GM19025 (cell line): Measurements from ENCODE around the gene XRCC4.
A peak's percentile ranks its signal among the peaks of the same experiment; 100 is the strongest.
"Not testable (repeated sequence)": the region's sequence is repeated elsewhere in the genome, so short reads cannot be mapped to it uniquely, and the experiment has no call there.

Experiments
- ATAC-seq: cut with Tn5 transposase; IDR thresholded peaks from one replicate; pipeline ENCODE4 v1.9.1; 2021; ENCODE audit warnings: mild to moderate bottlenecking, low read depth, moderate library complexity; ENCODE audit not compliant: unreplicated experiment

Gene XRCC4

DNA sequence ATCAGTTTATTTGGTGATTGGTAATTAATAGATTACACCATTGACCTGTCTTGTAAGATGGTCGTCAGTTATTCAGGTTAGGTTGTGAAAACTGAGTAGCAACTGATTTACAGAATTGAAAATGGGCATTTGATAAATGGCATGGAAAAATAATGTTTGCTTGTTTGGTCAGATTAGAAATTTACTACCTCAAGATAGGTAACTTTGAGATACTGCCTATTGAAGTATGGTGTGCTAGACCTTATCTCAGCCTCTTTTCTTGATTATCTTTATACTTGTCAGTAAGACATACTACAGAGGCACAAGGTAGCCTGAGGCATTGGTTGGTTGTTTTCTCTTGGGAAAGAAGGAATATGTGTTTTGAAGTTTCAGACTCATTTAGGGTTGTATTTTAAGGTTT lies 174.5 kb downstream of the XRCC4 start:
- ATAC-seq, result no peak

DNA sequence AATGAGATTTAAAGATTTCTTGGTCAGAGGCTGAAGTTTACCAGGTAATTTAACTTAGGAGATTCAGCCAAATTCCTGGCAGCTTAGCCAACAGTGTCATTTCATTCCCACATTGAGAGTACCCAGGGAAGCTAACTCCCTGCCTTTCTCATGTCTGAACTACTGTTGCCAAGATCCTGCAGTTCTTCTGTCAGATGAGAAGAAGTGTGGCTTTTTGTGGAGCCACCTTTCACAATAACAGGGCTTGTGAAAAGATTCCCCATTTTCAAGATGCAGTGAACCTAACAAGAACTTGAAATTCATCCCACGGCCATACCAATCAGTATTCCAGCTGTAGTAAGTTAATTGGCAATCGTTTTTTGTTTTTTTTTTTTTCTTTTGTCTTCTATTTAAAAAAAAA lies 176.4 kb downstream of the XRCC4 start:
- ATAC-seq, result no peak

DNA sequence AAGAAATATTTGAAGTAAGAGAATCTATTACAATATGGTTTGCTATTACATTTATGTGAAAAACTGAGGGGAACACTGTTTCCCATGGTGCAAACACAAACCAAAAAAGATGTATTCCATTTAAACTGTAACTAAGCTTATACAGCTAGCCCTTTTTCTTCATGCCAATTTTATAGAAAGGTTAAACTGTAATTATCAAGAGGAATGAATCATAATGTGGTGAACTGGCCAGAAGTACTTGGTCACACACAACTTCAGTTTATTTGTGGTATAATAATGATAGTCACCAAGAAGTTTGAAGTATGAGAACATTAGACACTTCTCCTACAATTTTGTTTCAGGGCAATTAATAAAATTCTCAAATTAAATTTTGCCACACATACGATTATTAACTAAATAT lies 177.9 kb downstream of the XRCC4 start:
- no peak for ATAC-seq

DNA sequence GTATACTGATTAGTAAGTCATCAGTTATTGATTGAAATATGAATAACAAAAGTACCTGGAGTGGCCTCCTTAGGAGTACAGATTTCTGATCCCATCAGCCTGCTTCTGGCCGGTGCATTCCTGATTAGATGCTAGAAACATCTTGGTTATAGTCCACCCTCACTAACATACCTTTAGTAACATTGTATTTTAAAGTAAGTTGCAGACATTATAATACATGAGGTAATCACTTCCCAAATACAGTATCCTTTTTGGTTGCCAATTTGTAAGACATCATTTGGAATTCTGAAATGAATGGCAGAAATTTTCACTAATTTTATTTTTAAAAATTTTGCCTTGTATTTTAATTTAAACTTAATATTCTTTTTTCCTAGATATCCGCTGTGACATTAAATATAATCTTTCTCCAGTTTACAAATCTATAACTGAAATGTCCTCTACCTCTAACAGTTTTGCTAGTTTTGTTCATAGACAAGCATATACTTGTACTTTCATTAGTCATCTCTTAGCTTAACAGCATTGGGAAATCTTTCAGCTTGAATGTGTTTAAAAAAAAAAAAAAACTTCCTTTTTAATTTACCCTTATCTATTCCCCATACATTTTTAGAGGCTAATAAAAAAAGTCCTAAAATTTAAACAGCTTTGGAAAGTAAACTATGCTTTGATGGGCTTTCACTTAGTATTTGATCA lies 178.9 kb downstream of the XRCC4 start:
- ATAC-seq, result no peak

DNA sequence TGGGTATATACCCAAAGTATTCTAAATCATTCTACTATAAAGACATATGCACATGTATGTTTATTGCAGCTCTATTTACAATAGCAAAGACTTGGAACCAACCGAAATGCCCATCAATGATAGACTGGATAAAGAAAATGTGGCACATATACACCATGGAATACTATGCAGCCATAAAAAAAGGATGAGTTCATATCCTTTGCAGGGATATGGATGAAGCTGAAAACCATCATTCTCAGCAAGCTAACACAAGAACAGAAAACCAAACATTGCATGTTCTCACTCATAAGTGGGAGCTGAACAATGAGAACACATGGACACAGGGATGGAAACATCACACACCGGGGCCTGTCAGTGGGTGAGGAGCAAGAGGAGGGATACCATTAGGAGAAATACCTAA lies 180.3 kb downstream of the XRCC4 start:
- ATAC-seq, result not testable (repeated sequence)

DNA sequence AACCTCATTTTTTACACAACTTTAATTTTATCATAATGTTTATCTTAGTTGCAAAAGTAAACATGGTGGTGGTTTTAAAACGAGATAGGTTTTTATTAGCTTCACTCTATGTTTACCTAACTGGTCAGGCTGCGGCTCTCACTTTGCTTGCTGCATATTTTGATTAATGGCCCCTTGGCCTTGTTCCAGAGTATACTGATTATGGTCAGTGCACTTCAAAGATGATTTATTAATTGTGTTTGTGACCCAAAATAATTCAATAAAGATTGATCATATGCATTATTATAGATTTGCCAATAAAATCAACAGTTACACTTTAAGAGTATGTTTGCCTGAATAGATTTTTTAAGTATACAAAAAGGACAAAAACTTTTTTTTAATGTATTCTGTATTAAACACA lies 188.0 kb downstream of the XRCC4 start:
- ATAC-seq, result no peak

DNA sequence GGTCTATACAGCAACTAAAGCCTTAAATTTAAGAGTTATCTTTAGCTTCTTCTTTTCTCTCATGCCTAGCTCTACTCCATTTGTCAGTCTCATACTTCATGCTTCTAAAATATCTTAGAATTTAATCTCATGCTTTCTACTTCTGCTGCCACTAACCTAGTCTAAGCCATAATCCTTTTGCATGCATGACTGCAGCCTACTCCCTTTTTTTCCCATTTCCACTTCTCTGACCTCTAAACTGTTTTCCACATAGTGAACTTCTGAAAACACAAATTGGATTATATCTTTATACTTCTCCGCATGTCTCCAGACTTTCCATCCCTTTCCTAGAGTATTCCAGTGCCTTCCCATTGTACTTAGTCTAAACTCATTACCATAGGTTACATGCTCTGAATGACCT lies 193.0 kb downstream of the XRCC4 start:
- no peak for ATAC-seq

DNA sequence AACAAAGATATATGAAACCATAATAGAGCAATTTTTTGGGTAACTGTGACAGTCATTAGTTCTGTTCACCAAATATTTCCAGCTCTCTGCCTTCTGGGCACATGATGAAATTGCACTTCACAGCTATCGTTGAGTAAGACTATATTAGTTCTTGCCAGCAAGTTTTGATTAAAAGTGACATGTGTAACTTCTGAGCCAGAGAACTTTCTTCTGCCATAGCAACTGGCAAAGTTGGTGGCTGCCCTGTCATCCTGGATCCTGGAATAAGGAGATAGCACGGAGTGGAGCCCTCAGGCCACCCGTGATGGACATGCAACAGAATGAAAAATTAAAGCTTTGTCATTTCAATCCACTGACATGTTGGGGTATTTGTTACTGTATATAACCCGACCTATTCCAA lies 199.8 kb downstream of the XRCC4 start:
- no peak for ATAC-seq

DNA sequence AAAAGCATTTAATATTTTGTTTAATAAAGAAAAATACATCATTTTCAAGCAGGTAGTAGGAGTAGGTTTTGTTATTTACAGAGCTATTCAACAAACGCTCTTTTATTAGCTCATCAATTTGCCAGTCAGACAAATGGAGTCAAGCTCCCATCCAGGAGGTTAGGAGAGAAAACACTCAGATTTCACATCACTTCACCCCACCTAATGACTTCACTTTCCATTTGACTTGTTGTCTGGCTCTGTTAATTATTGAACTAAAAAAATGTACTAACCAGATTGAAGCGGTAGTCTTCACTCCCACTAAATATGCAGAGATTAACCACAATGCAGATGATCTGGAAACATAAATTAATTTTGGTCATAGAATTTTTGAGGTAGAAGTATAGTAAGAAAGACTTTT lies 200.6 kb downstream of the XRCC4 start:
- peak; percentile 54 for ATAC-seq

DNA sequence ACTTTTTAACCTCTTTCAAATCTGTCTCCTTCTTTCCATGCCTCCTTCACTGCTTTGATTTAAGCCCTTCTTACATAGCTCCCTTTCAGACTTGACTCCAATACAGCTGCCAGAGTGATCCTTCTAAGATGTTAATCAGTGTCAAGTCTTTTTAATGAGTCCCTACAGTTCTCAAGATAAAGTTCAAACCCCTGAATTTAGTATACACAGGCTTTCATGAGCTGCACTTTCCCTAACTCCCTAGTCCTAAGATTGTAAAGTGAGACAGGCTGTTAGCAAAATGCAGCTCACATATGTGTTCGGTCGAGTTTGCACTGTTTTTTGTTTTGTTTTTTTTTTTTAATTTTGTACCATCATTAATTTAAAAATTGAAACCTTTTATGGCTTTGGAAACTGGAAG lies 203.8 kb downstream of the XRCC4 start:
- ATAC-seq, result no peak

DNA sequence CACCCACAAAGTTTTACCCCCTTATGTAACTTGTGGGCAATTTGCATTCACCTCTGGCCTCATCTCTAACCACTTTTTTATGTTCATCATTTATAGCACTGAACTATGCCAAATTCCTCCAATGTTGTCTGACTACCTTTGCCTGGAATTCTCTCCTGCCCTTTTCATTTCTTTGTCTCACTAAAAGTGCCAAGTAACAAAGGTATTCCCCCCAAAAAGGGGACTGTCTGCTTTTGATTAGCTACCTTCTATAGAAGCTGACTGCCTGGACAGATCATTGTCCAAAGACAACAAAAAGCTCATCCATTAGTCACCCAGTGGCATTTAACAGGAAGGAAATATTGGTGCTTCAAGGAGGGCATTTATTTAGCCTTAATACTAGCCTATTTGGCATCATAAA lies 204.3 kb downstream of the XRCC4 start:
- ATAC-seq, result no peak

DNA sequence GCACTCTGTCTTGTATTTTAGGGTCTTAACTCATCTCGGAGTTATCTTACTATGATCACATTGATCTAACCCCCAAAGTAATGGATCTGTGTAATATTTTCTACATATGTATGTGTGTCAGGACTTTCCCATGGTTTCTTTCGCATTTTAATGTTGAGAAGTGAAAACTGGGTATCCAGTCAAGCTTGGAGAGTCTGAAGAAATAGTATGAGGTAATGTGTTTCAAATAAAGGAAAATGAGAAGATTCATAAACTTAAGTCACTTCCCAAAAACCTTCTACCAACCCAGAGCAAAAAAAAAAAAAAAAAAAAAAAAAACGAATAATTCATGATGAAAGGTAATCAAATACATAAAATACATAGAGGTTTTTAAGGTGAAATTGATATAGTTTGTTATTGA lies 206.4 kb downstream of the XRCC4 start:
- no peak for ATAC-seq

DNA sequence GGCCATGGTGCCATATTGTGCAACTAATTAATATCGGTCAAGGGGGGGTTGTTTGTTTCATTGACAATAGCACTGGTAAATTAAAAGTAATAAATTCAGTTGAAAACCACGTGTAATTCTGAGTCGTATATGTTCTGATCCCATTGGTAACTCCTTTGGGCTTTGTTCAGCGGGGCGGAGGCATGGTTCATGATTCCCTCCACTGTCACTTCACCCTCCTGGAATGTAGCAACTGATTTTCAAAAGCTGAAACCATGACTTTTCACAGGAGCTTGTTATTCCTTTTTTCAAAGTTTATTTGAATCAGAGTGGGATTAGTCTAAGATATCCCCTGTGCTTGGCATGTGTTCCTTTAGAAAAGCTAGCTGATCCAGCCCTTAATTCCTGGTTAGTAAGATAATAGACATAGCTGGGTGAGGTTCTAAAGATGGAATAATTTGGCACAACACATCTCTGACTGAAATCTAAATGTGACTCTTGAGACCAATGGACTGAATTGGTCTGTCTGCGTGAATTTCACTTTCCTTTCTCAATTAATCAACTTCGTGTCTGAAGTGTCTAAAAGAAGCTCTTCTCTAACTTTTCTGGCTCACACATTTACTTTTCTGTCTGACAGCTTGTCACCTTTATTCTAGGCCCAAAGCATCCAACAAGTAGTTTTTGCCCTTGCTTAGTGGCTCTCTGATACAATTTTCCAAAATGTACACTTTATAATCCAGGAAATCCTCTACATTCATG lies 208.5 kb downstream of the XRCC4 start:
- ATAC-seq, result no peak

DNA sequence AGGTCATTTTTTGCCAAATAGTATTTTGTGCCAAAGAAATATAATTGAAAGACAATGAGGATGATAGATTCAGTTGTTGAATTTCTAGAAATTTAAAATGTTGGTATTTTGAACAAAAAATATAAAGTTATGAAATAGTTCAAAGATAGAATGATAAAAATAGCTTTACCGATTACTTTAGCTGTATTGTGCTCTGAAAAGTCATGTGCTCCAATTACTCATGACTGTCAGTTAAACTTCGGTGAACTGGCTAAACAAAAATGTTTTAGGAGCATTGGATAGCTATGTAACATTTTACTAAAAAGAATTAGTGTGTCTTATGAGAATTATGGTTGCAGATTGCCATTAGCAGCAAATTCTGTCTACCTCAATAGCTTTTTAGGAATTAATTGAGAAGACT lies 216.9 kb downstream of the XRCC4 start:
- ATAC-seq, result no peak

DNA sequence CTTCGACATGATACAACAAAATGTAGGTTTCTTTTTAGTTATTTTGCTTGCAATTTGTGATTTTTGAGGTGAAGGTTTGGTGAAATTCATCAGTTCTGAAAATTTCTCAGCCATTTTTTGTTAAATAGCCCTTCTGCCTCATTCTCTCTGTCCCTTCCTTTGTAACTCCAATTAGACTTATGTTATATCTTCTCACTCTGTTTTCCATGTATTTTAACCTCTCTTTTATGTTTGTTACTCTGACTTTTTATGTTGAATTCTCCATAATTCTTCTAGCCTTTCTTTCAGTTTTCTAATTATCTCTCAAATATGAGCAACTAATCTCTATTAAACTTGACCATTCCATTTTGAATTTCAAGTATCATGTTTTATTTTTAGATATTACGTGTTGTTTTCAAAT lies 222.0 kb downstream of the XRCC4 start:
- no peak for ATAC-seq

DNA sequence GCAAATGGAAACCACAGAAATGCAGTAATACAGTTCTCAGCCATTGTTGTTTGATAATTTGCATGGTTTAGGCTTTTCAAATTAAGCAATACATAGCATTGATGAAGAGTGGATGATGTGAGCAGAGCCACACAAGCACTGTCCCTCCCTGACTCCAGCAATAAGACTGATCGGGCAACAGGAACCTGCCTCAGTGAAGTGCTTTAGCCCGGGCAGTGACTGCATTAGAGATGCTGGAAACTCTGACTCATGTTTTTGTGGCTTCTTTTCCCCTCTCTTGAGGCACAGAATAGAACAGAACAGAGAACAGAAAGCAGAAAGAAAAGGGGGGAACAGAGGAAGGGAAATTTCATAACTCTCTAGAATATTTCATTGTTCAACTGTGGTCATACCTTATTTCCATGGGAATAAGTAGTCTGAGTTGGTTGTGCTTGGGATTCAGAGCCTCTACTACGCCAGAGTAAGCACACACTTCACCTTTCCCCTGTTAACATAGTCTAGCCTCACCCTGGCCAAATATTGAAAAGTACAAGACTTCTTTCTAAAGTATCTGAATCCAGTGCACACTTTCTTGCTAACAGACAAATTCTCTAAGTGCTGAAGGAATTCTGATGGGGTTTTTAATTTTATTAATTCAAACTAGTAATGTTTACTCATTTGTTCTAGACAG lies 229.4 kb downstream of the XRCC4 start:
- ATAC-seq, result peak; percentile 98

DNA sequence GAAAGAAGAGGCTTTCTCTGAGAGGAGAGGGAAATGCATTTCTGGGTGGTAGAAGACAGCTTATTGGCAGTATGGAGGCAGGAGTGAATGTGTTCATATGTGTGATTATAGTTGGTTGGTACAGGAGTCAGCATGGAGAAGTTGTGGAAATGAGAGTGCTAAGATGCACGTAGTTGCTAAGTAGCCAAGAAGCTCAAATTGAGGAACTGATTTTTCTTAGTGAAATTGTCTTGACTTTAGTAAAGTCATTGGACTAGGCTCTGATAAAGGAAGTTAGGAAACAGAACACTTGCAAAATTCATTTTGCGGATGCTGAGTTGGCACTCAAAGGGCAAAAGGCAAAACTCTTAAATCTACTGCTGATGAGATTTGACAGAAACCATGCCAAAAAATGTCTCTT lies 235.3 kb downstream of the XRCC4 start:
- no peak for ATAC-seq

DNA sequence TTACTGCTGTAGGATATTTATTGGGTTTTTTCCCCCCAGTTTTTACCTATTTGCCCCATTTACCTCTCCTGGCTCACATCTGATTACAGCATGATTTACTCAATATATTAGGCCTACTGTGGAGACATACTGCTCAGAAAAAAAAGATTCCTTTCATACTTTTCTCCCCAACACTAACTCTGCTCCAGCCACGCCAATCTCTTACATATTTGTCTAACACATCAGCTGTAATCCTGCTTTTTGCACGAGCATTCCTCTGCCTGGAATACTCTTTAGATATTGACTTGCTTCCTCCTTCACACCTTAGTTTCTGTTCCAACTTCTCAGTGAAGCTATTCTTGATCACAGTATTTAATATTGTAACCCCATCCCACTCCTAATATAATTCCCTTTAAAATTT lies 236.1 kb downstream of the XRCC4 start:
- no peak for ATAC-seq

DNA sequence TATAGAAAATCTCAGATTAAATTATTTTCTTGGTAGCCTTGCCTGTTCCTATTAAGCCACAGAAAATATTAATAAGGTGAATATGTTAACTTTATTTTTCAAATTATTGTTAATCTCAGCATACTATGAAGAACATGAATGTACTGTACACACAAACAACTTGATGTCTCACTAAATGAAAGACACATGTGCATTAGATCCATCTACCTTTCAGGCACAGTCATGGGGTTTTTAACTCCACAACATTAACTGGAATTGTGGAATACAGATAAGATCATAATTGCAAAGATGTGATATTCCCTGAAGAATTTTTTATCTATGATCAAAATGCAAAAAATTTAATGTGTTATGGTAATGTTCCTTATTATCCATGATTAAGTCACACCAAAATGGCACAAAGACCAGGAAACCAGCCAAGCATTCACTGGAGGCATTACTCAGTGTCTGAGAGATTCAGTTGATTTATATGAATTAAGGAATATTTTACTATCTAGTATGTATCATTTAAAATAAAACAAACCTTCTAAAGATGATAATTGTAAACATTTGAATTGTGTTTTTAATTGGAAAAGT lies 244.2 kb downstream of the XRCC4 start:
- no peak for ATAC-seq

DNA sequence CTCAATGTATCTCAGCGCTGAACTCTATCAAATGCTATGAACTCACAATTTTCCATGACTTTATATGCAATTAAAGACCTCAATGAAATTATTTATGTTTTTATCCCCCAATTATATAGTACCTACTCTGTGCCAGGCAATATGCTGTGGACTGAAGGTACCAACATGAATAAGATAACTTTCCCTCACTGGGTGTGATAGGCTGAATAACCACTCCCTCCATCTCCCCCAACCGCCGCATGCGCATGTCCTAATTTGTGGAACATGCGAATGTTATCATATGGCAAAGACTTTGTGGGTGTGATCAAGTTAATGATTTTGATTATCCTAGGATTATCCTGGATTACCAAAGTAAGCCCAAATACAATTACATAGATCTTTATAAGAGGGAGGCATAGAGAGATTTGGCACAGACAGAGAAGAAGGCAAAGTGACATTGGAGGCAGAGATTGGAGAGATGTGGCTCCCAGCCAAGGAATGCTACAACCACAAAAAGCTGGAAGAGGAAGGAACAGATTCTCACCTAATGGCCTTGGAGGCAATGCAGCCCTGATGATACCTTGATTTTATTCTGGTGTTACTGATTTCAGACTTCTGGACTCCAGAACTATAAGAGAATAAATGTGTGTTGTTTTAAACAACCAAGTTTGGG lies 245.1 kb downstream of the XRCC4 start:
- ATAC-seq, result no peak

DNA sequence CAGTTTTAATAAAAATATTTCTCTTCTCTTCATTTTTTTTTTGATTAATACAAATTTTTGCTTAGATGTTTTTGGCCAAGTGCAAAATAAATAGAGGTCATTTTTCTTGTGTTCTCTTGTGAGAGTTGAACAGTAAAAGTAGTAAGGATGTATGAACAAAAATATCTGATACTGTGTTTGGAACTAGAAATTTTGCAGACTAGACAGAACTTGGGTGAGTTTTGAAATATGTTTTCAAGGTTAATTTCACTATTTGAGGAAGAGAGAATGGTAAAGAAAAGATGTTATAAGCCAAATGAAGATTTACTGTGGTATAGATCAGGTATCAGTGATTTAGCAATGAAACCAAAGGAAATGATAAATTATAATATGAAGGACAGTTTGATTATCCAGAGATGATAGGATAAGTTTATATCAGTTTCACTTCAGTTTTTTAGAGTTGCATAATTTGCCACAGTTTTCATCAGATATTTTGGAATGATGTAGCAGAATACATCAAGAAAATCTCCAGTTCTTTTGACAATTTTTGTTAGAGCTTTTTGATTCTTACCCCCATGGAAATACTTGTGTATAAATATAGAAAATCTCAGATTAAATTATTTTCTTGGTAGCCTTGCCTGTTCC lies 246.3 kb downstream of the XRCC4 start:
- no peak for ATAC-seq
